Pancreas (tissue), 10 donors: ENCODE data around the gene CHCHD5. TPM values are rescaled to one million over a fixed set of nuclear protein-coding genes. Genes with fewer than 3 reads are reported as not detected.

Experiments
- ATAC-seq, 4 donors: fragments of 200-7000 bp; cut with Tn5 transposase; one replicate each; pipeline versions ENCODE4 v1.8.0 to v1.9.1; 2020; ENCODE audit warnings: mild to moderate bottlenecking in 4 of 4, moderate library complexity in 4 of 4
- DNase-seq, 6 donors: peaks; one replicate each; pipeline ENCODE4 v3.0.0-alpha.2; 2020
- FAIRE-seq: peaks from 2 replicates; lab custom pipeline; 2012; peaks lifted over from hg19 to GRCh38; lab: Jason Lieb, UNC
- H3K27ac ChIP-seq, 4 donors: fragments of 200-600 bp; sonication (generic); 1 replicate in 3 of 4; 2 replicates in 1 of 4; pipeline versions ENCODE4 v1.5.0 to v1.8.0; 2020
- H3K27me3 ChIP-seq, 4 donors: fragments of 200-600 bp; one replicate each; pipeline ENCODE4 v1.8.0; 2021
- H3K36me3 ChIP-seq, 3 donors: fragments of 200-600 bp; sonication (generic) in 1 of 3; one replicate each; pipeline versions ENCODE4 v1.5.0 to v1.8.0; 2020 to 2021
- H3K4me1 ChIP-seq, 3 donors: fragments of 200-600 bp; one replicate each; pipeline ENCODE4 v1.8.0; 2021
- H3K4me3 ChIP-seq, 4 donors: fragments of 200-600 bp; sonication (generic) in 2 of 4; one replicate each; pipeline versions ENCODE4 v1.5.0 to v1.8.0; 2020 to 2021
- H3K9me3 ChIP-seq, 4 donors: fragments of 200-600 bp; one replicate each; pipeline ENCODE4 v1.8.0; 2021
- CTCF ChIP-seq, 4 donors: fragments of 200-600 bp; sonication (generic) in 3 of 4; IDR thresholded peaks; one replicate each; pipeline versions ENCODE4 v1.5.0 to v1.8.0; 2021; ENCODE audit warnings: antibody characterized with exemption in 4 of 4
- WGBS, 2 donors: extraction: QIAGEN DNeasy Blood & Tissue Kit; methylation state at CpG; one replicate each; pipeline ENCODE4 v1.1.7; 2013; 5-methylcytosine and 5-hydroxymethylcytosine counted together
- intact Hi-C, 3 donors: fragments of 100-400 bp; cut with DNase I; formaldehyde crosslinking; loops; one replicate each; pipeline versions ENCODE4 v1.11.1 to v1.14.2; 2022
- polyA plus RNA-seq, 2 donors: library from polyadenylated mRNA; stranded (reverse); fragments of 200-250 nt; gene quantifications; one replicate each; pipeline ENCODE4 v1.2.3, GENCODE V29; 2013
- total RNA-seq, 6 donors: library from RNA; stranded (reverse); fragmentation: NEBNext Ultra II Directional in 4 of 6; extraction: Animal tissue kit (Norgen Biotek cat#: 25700) in 4 of 6; gene quantifications; one replicate each; pipeline versions ENCODE4 v1.2.1 to v1.2.4, GENCODE V29; 2021 to 2023
- donor health status: healthy with polysubstance abuse.
- donor health status: DM: no; HTN: no; CAD: no; lungs with moderate emphysema.
- donor health status: DM: no; HTN: no; CAD: no.
- donor health status: control.
- donor health status: control.
- donor health status: Bipolar disorder and iron deficiency.
- donor health status: DM: yes; HTN: yes; CAD: no.
- donor health status: DM: no; HTN: no; CAD: no.
- donor health status: DM: no; HTN: no; CAD: no.
- donor health status: DM: yes; HTN: yes; CAD: no.

The CHCHD5 gene
- total and polyA plus RNA-seq, 8 donors = 17.2 to 36.4 (median 27.3) TPM

GRCh38 chr2:112541315-112542122 is 42.9 kb upstream of the CHCHD5 start:
- H3K4me3 ChIP-seq = peak overlapping the region; percentile 75 to 87 (median 83)
- no peak for TF ChIP-seq CTCF (IDR thresholded peaks at IDR 0.05)
- peak overlapping the region; percentile 61 to 86 (median 84) for H3K27ac ChIP-seq
- H3K27me3 ChIP-seq = no peaks in the 10 kb centered on the region
- peak; percentile 65 to 84 (median 74) for ATAC-seq
- H3K36me3 ChIP-seq = no peaks in the 10 kb centered on the region
- no peaks in the 10 kb centered on the region for H3K9me3 ChIP-seq
- WGBS, 2 donors = 19 to 21% methylated on average over 34 of the region's 34 CpGs
- peaks cover 0 to 15% (median 7%) of the 10 kb centered on the region in 3 donors for H3K4me1 ChIP-seq
- FAIRE-seq = no peak
- intact Hi-C loops = no loop called here
- peak in 4 of 6 donors; percentile 53 to 83 (median 70) for DNase-seq

GRCh38 chr2:112542123-112542983 is 42.1 kb upstream of the CHCHD5 start, which contains the start of gene POLR1B:
POLR1B (plus strand) TSS chr2:112542465; CDS start chr2:112542495, 30 bp downstream.
- intact Hi-C loops = no loop called here
- DNase-seq = peak; percentile 85 to 95 (median 88)
- peak; percentile 94 to 98 (median 96) for ATAC-seq
- peaks cover 0 to 1% (median 0%) of the 10 kb centered on the region in 3 donors for H3K36me3 ChIP-seq
- FAIRE-seq = no peak
- peak within 1 kb of the TSS; percentile 61 to 86 (median 84) for H3K27ac ChIP-seq
- 0% methylated on average over 65 to 67 of the region's 67 CpGs for WGBS, 2 donors
- peaks cover 0 to 18% (median 7%) of the 10 kb centered on the region in 3 donors for H3K4me1 ChIP-seq
- no peak for TF ChIP-seq CTCF (IDR thresholded peaks at IDR 0.05)
- H3K4me3 ChIP-seq = peak within 1 kb of the TSS; percentile 75 to 87 (median 83)
- H3K27me3 ChIP-seq = no peaks in the 10 kb centered on the region
- H3K9me3 ChIP-seq = no peaks in the 10 kb centered on the region

DNA sequence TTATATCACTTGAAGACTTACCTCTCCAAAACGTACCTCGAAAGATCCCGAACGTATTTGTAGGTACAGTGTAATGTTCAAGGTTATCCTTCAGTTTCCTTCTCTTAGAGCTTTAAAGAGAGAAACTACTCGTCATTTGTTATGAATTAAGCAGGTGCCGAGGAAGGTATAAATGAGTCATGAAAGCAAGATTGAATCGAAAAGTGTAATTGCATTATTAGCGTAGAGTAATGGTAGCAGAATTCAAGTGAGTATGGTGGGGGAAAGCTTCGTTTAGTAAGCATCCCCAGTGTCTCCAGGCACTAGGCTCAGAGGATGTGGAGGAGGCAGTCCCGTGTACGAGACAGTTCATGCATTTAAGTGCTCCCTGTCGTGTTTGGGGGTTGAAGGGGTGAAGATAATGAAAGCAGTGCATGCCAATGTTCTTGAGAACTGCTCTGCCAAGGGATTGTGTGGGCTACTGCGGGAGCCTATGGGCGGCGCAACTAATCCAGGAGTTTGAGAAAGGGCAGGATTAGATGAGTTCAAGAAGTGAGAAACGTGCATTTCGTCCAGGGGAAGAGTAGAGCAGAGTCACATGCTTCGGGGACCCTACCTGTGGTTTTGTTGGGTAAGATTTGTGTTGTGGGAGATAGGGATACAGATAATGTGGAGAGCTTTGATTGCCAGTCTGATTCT is 41.3 kb upstream of the CHCHD5 start:
- Histone ChIP-seq H3K4me1 (peaks cover 0 to 18% (median 7%) of the 10 kb centered on the region in 3 donors), H3K9me3 (no peaks in the 10 kb centered on the region), H3K4me3 (peak overlapping the region; percentile 75 to 87 (median 83)), H3K27me3 (no peaks in the 10 kb centered on the region), H3K27ac (peak overlapping the region in 2 of 4 donors; percentile 84 to 86), H3K36me3 (peaks cover 0 to 3% (median 2%) of the 10 kb centered on the region in 3 donors)
- FAIRE-seq = no peak
- intact Hi-C loops = no loop called here
- ATAC-seq = peak; percentile 2 to 12 (median 6)
- no peak for TF ChIP-seq CTCF (IDR thresholded peaks at IDR 0.05)
- no peak for DNase-seq
- 1 to 2% methylated on average over 18 of the region's 18 CpGs for WGBS, 2 donors

- DNase-seq = peak in 1 of 6 donors; percentile 12
Observed at GRCh38 chr2:112547333-112547732, 37.1 kb upstream of the CHCHD5 start.

More at GRCh38 chr2:112547333-112547732, 37.1 kb upstream of the CHCHD5 start:
- Histone ChIP-seq H3K4me3 (no peak overlapping the region), H3K27ac (peak overlapping the region in 2 of 4 donors; percentile 17 to 23), H3K9me3 (no peaks in the 10 kb centered on the region), H3K27me3 (no peaks in the 10 kb centered on the region), H3K4me1 (peaks cover 0 to 14% (median 7%) of the 10 kb centered on the region in 3 donors), H3K36me3 (peaks cover 4 to 28% (median 18%) of the 10 kb centered on the region in 3 donors)
- TF ChIP-seq CTCF (IDR thresholded peaks at IDR 0.05) = no peak
- intact Hi-C loops = no loop called here
- FAIRE-seq = no peak
- 68 to 71% methylated on average over 4 of the region's 4 CpGs for WGBS, 2 donors
- peak in 2 of 4 donors; percentile 29 to 32 for ATAC-seq
